ENCODE measurements around the gene RASGRP1.
A peak's percentile ranks its signal among the peaks of the same experiment; 100 is the strongest.

RASGRP1 gene

GRCh38 chr15:38564557-38565286, at the start of gene RASGRP1:
RASGRP1 (minus strand) TSS chr15:38564814; CDS start chr15:38564628, 186 bp downstream.
- Histone ChIP-seq H3K36me3 (ENCODE audit: control insufficient read depth in 2 of 2, insufficient read depth in 2 of 2, low read length in 2 of 2) (no peaks in the 10 kb centered on the region), H3K4me3 (ENCODE audit: low read length in 2 of 2) (peak within 1 kb of the TSS; percentile 45 to 64), H3K9me3 (ENCODE audit: control insufficient read depth in 2 of 2, low read length in 2 of 2) (no peaks in the 10 kb centered on the region), H3K27ac (ENCODE audit: low read length) (no peak within 1 kb of the TSS), H3K4me1 (ENCODE audit: control insufficient read depth, insufficient read depth, low read length) (peaks cover 9% of the 10 kb centered on the region), H3K9ac (ENCODE audit: low read length in 2 of 2) (no peak within 1 kb of the TSS), H3K27me3 (ENCODE audit: control insufficient read depth in 1 of 2, insufficient read depth in 2 of 2, low read length in 2 of 2) (peaks cover 3 to 5% of the 10 kb centered on the region in 2 donors)

GRCh38 chr15:38613085-38613484, 48.5 kb upstream of the RASGRP1 start:
- Histone ChIP-seq H3K9me3 (ENCODE audit: control insufficient read depth in 2 of 2, low read length in 2 of 2) (no peaks in the 10 kb centered on the region), H3K36me3 (ENCODE audit: control insufficient read depth in 2 of 2, insufficient read depth in 2 of 2, low read length in 2 of 2) (no peaks in the 10 kb centered on the region), H3K9ac (ENCODE audit: low read length in 2 of 2) (no peak overlapping the region), H3K4me3 (ENCODE audit: low read length in 2 of 2) (no peak overlapping the region), H3K27ac (ENCODE audit: low read length) (no peak overlapping the region), H3K27me3 (ENCODE audit: control insufficient read depth in 1 of 2, insufficient read depth in 2 of 2, low read length in 2 of 2) (no peaks in the 10 kb centered on the region), H3K4me1 (ENCODE audit: control insufficient read depth, insufficient read depth, low read length) (no peaks in the 10 kb centered on the region)

- no peak overlapping the region for H3K9ac ChIP-seq (ENCODE audit: low read length in 2 of 2)
These were observed 47.7 kb upstream of the RASGRP1 start for GRCh38 chr15:38612159-38612863.

GRCh38 chr15:38611228-38611627, 46.6 kb upstream of the RASGRP1 start:
- Histone ChIP-seq H3K9ac (ENCODE audit: low read length in 2 of 2) (no peak overlapping the region), H3K4me1 (ENCODE audit: control insufficient read depth, insufficient read depth, low read length) (no peaks in the 10 kb centered on the region), H3K36me3 (ENCODE audit: control insufficient read depth in 2 of 2, insufficient read depth in 2 of 2, low read length in 2 of 2) (no peaks in the 10 kb centered on the region), H3K27ac (ENCODE audit: low read length) (no peak overlapping the region), H3K4me3 (ENCODE audit: low read length in 2 of 2) (no peak overlapping the region), H3K9me3 (ENCODE audit: control insufficient read depth in 2 of 2, low read length in 2 of 2) (no peaks in the 10 kb centered on the region), H3K27me3 (ENCODE audit: control insufficient read depth in 1 of 2, insufficient read depth in 2 of 2, low read length in 2 of 2) (no peaks in the 10 kb centered on the region)

More at GRCh38 chr15:38612159-38612863, 47.7 kb upstream of the RASGRP1 start:
- no peaks in the 10 kb centered on the region for H3K4me1 ChIP-seq (ENCODE audit: control insufficient read depth, insufficient read depth, low read length)
- no peak overlapping the region for H3K4me3 ChIP-seq (ENCODE audit: low read length in 2 of 2)
- H3K27ac ChIP-seq (ENCODE audit: low read length): no peak overlapping the region
- no peaks in the 10 kb centered on the region for H3K27me3 ChIP-seq (ENCODE audit: control insufficient read depth in 1 of 2, insufficient read depth in 2 of 2, low read length in 2 of 2)
- H3K36me3 ChIP-seq (ENCODE audit: control insufficient read depth in 2 of 2, insufficient read depth in 2 of 2, low read length in 2 of 2): no peaks in the 10 kb centered on the region
- no peaks in the 10 kb centered on the region for H3K9me3 ChIP-seq (ENCODE audit: control insufficient read depth in 2 of 2, low read length in 2 of 2)

- Histone ChIP-seq H3K9ac (ENCODE audit: low read length in 2 of 2) (no peak overlapping the region), H3K27ac (ENCODE audit: low read length) (no peak overlapping the region), H3K36me3 (ENCODE audit: control insufficient read depth in 2 of 2, insufficient read depth in 2 of 2, low read length in 2 of 2) (no peaks in the 10 kb centered on the region)
These were observed 46.1 kb upstream of the RASGRP1 start for GRCh38 chr15:38610748-38611147.

GRCh38 chr15:38609097-38609738, 44.6 kb upstream of the RASGRP1 start:
- Histone ChIP-seq H3K27me3 (ENCODE audit: control insufficient read depth in 1 of 2, insufficient read depth in 2 of 2, low read length in 2 of 2) (no peaks in the 10 kb centered on the region), H3K36me3 (ENCODE audit: control insufficient read depth in 2 of 2, insufficient read depth in 2 of 2, low read length in 2 of 2) (no peaks in the 10 kb centered on the region), H3K27ac (ENCODE audit: low read length) (no peak overlapping the region), H3K4me1 (ENCODE audit: control insufficient read depth, insufficient read depth, low read length) (no peaks in the 10 kb centered on the region), H3K4me3 (ENCODE audit: low read length in 2 of 2) (no peak overlapping the region), H3K9me3 (ENCODE audit: control insufficient read depth in 2 of 2, low read length in 2 of 2) (no peaks in the 10 kb centered on the region), H3K9ac (ENCODE audit: low read length in 2 of 2) (no peak overlapping the region)

More at GRCh38 chr15:38610748-38611147, 46.1 kb upstream of the RASGRP1 start:
- Histone ChIP-seq H3K27me3 (ENCODE audit: control insufficient read depth in 1 of 2, insufficient read depth in 2 of 2, low read length in 2 of 2) (no peaks in the 10 kb centered on the region), H3K9me3 (ENCODE audit: control insufficient read depth in 2 of 2, low read length in 2 of 2) (no peaks in the 10 kb centered on the region), H3K4me3 (ENCODE audit: low read length in 2 of 2) (no peak overlapping the region), H3K4me1 (ENCODE audit: control insufficient read depth, insufficient read depth, low read length) (no peaks in the 10 kb centered on the region)

GRCh38 chr15:38608682-38609081, 44.1 kb upstream of the RASGRP1 start:
- H3K4me1 ChIP-seq (ENCODE audit: control insufficient read depth, insufficient read depth, low read length): no peaks in the 10 kb centered on the region
- no peak overlapping the region for H3K4me3 ChIP-seq (ENCODE audit: low read length in 2 of 2)
- no peaks in the 10 kb centered on the region for H3K36me3 ChIP-seq (ENCODE audit: control insufficient read depth in 2 of 2, insufficient read depth in 2 of 2, low read length in 2 of 2)
- no peaks in the 10 kb centered on the region for H3K27me3 ChIP-seq (ENCODE audit: control insufficient read depth in 1 of 2, insufficient read depth in 2 of 2, low read length in 2 of 2)
- no peak overlapping the region for H3K9ac ChIP-seq (ENCODE audit: low read length in 2 of 2)
- no peaks in the 10 kb centered on the region for H3K9me3 ChIP-seq (ENCODE audit: control insufficient read depth in 2 of 2, low read length in 2 of 2)
- H3K27ac ChIP-seq (ENCODE audit: low read length): no peak overlapping the region

- Histone ChIP-seq H3K27ac (ENCODE audit: low read length) (no peak overlapping the region), H3K4me3 (ENCODE audit: low read length in 2 of 2) (no peak overlapping the region)
These were observed 41.1 kb upstream of the RASGRP1 start for GRCh38 chr15:38605744-38606143.

GRCh38 chr15:38603672-38604071, 39.1 kb upstream of the RASGRP1 start:
- H3K9ac ChIP-seq (ENCODE audit: low read length in 2 of 2): no peak overlapping the region
- no peaks in the 10 kb centered on the region for H3K36me3 ChIP-seq (ENCODE audit: control insufficient read depth in 2 of 2, insufficient read depth in 2 of 2, low read length in 2 of 2)
- no peak overlapping the region for H3K4me3 ChIP-seq (ENCODE audit: low read length in 2 of 2)

More at GRCh38 chr15:38605744-38606143, 41.1 kb upstream of the RASGRP1 start:
- no peaks in the 10 kb centered on the region for H3K27me3 ChIP-seq (ENCODE audit: control insufficient read depth in 1 of 2, insufficient read depth in 2 of 2, low read length in 2 of 2)
- H3K36me3 ChIP-seq (ENCODE audit: control insufficient read depth in 2 of 2, insufficient read depth in 2 of 2, low read length in 2 of 2): no peaks in the 10 kb centered on the region
- no peaks in the 10 kb centered on the region for H3K9me3 ChIP-seq (ENCODE audit: control insufficient read depth in 2 of 2, low read length in 2 of 2)
- H3K4me1 ChIP-seq (ENCODE audit: control insufficient read depth, insufficient read depth, low read length): no peaks in the 10 kb centered on the region
- H3K9ac ChIP-seq (ENCODE audit: low read length in 2 of 2): no peak overlapping the region

GRCh38 chr15:38602910-38603670, 38.5 kb upstream of the RASGRP1 start:
- H3K4me1 ChIP-seq (ENCODE audit: control insufficient read depth, insufficient read depth, low read length): no peaks in the 10 kb centered on the region
- H3K27me3 ChIP-seq (ENCODE audit: control insufficient read depth in 1 of 2, insufficient read depth in 2 of 2, low read length in 2 of 2): no peaks in the 10 kb centered on the region
- no peak overlapping the region for H3K9ac ChIP-seq (ENCODE audit: low read length in 2 of 2)
- no peaks in the 10 kb centered on the region for H3K36me3 ChIP-seq (ENCODE audit: control insufficient read depth in 2 of 2, insufficient read depth in 2 of 2, low read length in 2 of 2)
- H3K9me3 ChIP-seq (ENCODE audit: control insufficient read depth in 2 of 2, low read length in 2 of 2): no peaks in the 10 kb centered on the region
- no peak overlapping the region for H3K27ac ChIP-seq (ENCODE audit: low read length)
- H3K4me3 ChIP-seq (ENCODE audit: low read length in 2 of 2): no peak overlapping the region

More at GRCh38 chr15:38603672-38604071, 39.1 kb upstream of the RASGRP1 start:
- H3K9me3 ChIP-seq (ENCODE audit: control insufficient read depth in 2 of 2, low read length in 2 of 2): no peaks in the 10 kb centered on the region
- H3K4me1 ChIP-seq (ENCODE audit: control insufficient read depth, insufficient read depth, low read length): no peaks in the 10 kb centered on the region
- H3K27me3 ChIP-seq (ENCODE audit: control insufficient read depth in 1 of 2, insufficient read depth in 2 of 2, low read length in 2 of 2): no peaks in the 10 kb centered on the region
- no peak overlapping the region for H3K27ac ChIP-seq (ENCODE audit: low read length)
